Peyer's patch (tissue), 4 donors: ENCODE measurements around the gene KCNQ5.

Experiments used
- CTCF ChIP-seq, 6 experiments: fragments of 450-650 bp in 4 of 6; fragments of 200-600 bp in 2 of 6; sonication (generic) in 1 of 6; IDR thresholded peaks; one replicate each; pipeline ENCODE4 v1.5.1; 2017 to 2019; ENCODE audit warnings: antibody characterized with exemption in 6 of 6, mild to moderate bottlenecking in 3 of 6, moderate library complexity in 1 of 6
- POLR2A ChIP-seq, 2 donors: fragments of 450-650 bp; IDR thresholded peaks; one replicate each; pipeline ENCODE4 v1.5.1; 2017; ENCODE audit warnings: antibody characterized with exemption in 2 of 2, mild to moderate bottlenecking in 2 of 2, moderate library complexity in 2 of 2

GRCh38 chr6:72855471-72855870, 233.6 kb downstream of the KCNQ5 start:
- no peak for TF ChIP-seq POLR2A (IDR thresholded peaks at IDR 0.05)
- TF ChIP-seq CTCF (IDR thresholded peaks at IDR 0.05), result no peak
